Peyer's patch (tissue), 4 donors: ENCODE measurements around the gene TH.

Experiments used
- POLR2A ChIP-seq, 2 donors: fragments of 450-650 bp; IDR thresholded peaks; one replicate each; pipeline ENCODE4 v1.5.1; 2017; ENCODE audit warnings: antibody characterized with exemption in 2 of 2, mild to moderate bottlenecking in 2 of 2, moderate library complexity in 2 of 2
- TF ChIP-seq, protein P1 (sequence below), 6 experiments: fragments of 450-650 bp in 4 of 6; fragments of 200-600 bp in 2 of 6; sonication (generic) in 1 of 6; IDR thresholded peaks; one replicate each; pipeline ENCODE4 v1.5.1; 2017 to 2019; ENCODE audit warnings: antibody characterized with exemption in 6 of 6, mild to moderate bottlenecking in 3 of 6, moderate library complexity in 1 of 6

GRCh38 chr11:2158966-2159365, 12.6 kb downstream of the TH start:
- no peak for TF ChIP-seq POLR2A (IDR thresholded peaks at IDR 0.05)
- TF ChIP-seq, protein P1, sequence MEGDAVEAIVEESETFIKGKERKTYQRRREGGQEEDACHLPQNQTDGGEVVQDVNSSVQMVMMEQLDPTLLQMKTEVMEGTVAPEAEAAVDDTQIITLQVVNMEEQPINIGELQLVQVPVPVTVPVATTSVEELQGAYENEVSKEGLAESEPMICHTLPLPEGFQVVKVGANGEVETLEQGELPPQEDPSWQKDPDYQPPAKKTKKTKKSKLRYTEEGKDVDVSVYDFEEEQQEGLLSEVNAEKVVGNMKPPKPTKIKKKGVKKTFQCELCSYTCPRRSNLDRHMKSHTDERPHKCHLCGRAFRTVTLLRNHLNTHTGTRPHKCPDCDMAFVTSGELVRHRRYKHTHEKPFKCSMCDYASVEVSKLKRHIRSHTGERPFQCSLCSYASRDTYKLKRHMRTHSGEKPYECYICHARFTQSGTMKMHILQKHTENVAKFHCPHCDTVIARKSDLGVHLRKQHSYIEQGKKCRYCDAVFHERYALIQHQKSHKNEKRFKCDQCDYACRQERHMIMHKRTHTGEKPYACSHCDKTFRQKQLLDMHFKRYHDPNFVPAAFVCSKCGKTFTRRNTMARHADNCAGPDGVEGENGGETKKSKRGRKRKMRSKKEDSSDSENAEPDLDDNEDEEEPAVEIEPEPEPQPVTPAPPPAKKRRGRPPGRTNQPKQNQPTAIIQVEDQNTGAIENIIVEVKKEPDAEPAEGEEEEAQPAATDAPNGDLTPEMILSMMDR (IDR thresholded peaks at IDR 0.05) = no peak
